ENCODE data around the gene AGXT. TPM values are rescaled to one million over a fixed set of nuclear protein-coding genes. Genes with fewer than 3 reads are reported as not detected.

The AGXT gene
- total RNA-seq, 1 experiment from 2014 or later: 0.36 TPM

GRCh38 chr2:240925191-240925567 is 56.6 kb downstream of the AGXT start:
- POLR2A ChIA-PET: no interaction called here
- ATAC-seq: no peak; the same call in 1 of the 2 replicates
- Histone ChIP-seq H3K4me1 (ENCODE audit: control insufficient read depth, insufficient read depth, low read length) (peaks cover 38% of the 10 kb centered on the region), H3K36me3 (ENCODE audit: control insufficient read depth, insufficient read depth, low read length) (no peaks in the 10 kb centered on the region), H3K4me3 (ENCODE audit: low read depth in 2 of 2, low read length in 2 of 2) (no peak overlapping the region), H3K9me3 (ENCODE audit: control insufficient read depth, insufficient read depth, low read depth, low read length) (no peaks in the 10 kb centered on the region), H3K27me3 (ENCODE audit: control insufficient read depth, insufficient read depth, low read length) (no peaks in the 10 kb centered on the region), H3K27ac (ENCODE audit: low read length) (no peak overlapping the region)
- no peak for DNase-seq (ENCODE audit: low read depth, low spot score)
- in situ Hi-C loops (cut with HindIII; ENCODE audit: low pct_unique_long_range_greater_than_20kb, low sequenced_read_pairs): no loop called here
- intact Hi-C loops (cut with micrococcal nuclease; ENCODE audit: unreplicated experiment): no loop called here
- no peak for TF ChIP-seq CTCF (IDR thresholded peaks at IDR 0.05)
- no peak for TF ChIP-seq SIN3A (IDR thresholded peaks at IDR 0.05; ENCODE audit: borderline replicate concordance, insufficient read depth, low read depth, low read length)
- TF ChIP-seq REST (IDR thresholded peaks at IDR 0.05; ENCODE audit: insufficient read depth in 1 of 2, low read depth in 2 of 2, low read length in 1 of 2): no peak
- no peak for TF ChIP-seq TCF7L2 (IDR thresholded peaks at IDR 0.05; ENCODE audit: low read depth, low read length)
- no peak for TF ChIP-seq POLR2AphosphoS5 (IDR thresholded peaks at IDR 0.05; ENCODE audit: low read depth, low read length)
- no TSS peak for BruUV-seq (replicated peaks)
- CTCF ChIA-PET: no interaction called here

- CTCF ChIA-PET: interaction anchor here (0.6 kb wide), 1 partner anchor 49 kb away, joined by 5 read pairs; no protein-coding TSS in a partner anchor
Measured at GRCh38 chr2:240925568-240926515, 57.2 kb downstream of the AGXT start.

More at GRCh38 chr2:240925568-240926515, 57.2 kb downstream of the AGXT start:
- no peak for DNase-seq (ENCODE audit: low read depth, low spot score)
- no peaks in the 10 kb centered on the region for H3K36me3 ChIP-seq (ENCODE audit: control insufficient read depth, insufficient read depth, low read length)
- in situ Hi-C loops (cut with HindIII; ENCODE audit: low pct_unique_long_range_greater_than_20kb, low sequenced_read_pairs) (no loop called here), intact Hi-C loops (cut with micrococcal nuclease; ENCODE audit: unreplicated experiment) (no loop called here)
- ATAC-seq: no peak
- POLR2A ChIA-PET: no interaction called here
- no TSS peak for BruUV-seq (replicated peaks)
- H3K27ac ChIP-seq (ENCODE audit: low read length): no peak overlapping the region
- H3K9me3 ChIP-seq (ENCODE audit: control insufficient read depth, insufficient read depth, low read depth, low read length): no peaks in the 10 kb centered on the region
- no peak for TF ChIP-seq REST (IDR thresholded peaks at IDR 0.05; ENCODE audit: insufficient read depth in 1 of 2, low read depth in 2 of 2, low read length in 1 of 2)
- no peak for TF ChIP-seq TCF7L2 (IDR thresholded peaks at IDR 0.05; ENCODE audit: low read depth, low read length)
- TF ChIP-seq CTCF (IDR thresholded peaks at IDR 0.05): no peak
- H3K4me1 ChIP-seq (ENCODE audit: control insufficient read depth, insufficient read depth, low read length): peaks cover 32% of the 10 kb centered on the region
- no peaks in the 10 kb centered on the region for H3K27me3 ChIP-seq (ENCODE audit: control insufficient read depth, insufficient read depth, low read length)
- H3K4me3 ChIP-seq (ENCODE audit: low read depth in 2 of 2, low read length in 2 of 2): no peak overlapping the region
